ENCODE data around the gene BBOX1. TPM values are rescaled to one million over a fixed set of nuclear protein-coding genes. Genes with fewer than 3 reads are reported as not detected.
"Not testable (repeated sequence)": the region's sequence is repeated elsewhere in the genome, so short reads cannot be mapped to it uniquely, and the experiment has no call there.

Gene BBOX1
- total and polyA plus RNA-seq, 7 donors, result 0.07 to 0.79 (median 0.10) TPM; not detected in 4

GRCh38 chr11:27166130-27166529 lies 125.5 kb downstream of the BBOX1 start:
- WGBS, 3 donors, result 4 to 10% (median 5%) methylated on average over 2 of the region's 2 CpGs
- H3K27ac ChIP-seq, result no peak overlapping the region
- no peaks in the 10 kb centered on the region for H3K36me3 ChIP-seq (ENCODE audit: insufficient read depth in 1 of 2, low read depth in 1 of 2)
- no peak for DNase-seq
- H3K9me3 ChIP-seq, result no peaks in the 10 kb centered on the region
- no peaks in the 10 kb centered on the region for H3K27me3 ChIP-seq (ENCODE audit: insufficient read depth in 3 of 3, low read length in 2 of 3)
- intact Hi-C loops (cut with DNase I), result no loop called here
- H3K4me1 ChIP-seq, result no peaks in the 10 kb centered on the region
- no peak for ATAC-seq
- H3K4me3 ChIP-seq, result no peak overlapping the region
- TF ChIP-seq, protein P1, sequence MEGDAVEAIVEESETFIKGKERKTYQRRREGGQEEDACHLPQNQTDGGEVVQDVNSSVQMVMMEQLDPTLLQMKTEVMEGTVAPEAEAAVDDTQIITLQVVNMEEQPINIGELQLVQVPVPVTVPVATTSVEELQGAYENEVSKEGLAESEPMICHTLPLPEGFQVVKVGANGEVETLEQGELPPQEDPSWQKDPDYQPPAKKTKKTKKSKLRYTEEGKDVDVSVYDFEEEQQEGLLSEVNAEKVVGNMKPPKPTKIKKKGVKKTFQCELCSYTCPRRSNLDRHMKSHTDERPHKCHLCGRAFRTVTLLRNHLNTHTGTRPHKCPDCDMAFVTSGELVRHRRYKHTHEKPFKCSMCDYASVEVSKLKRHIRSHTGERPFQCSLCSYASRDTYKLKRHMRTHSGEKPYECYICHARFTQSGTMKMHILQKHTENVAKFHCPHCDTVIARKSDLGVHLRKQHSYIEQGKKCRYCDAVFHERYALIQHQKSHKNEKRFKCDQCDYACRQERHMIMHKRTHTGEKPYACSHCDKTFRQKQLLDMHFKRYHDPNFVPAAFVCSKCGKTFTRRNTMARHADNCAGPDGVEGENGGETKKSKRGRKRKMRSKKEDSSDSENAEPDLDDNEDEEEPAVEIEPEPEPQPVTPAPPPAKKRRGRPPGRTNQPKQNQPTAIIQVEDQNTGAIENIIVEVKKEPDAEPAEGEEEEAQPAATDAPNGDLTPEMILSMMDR (IDR thresholded peaks at IDR 0.05), result no peak

DNA sequence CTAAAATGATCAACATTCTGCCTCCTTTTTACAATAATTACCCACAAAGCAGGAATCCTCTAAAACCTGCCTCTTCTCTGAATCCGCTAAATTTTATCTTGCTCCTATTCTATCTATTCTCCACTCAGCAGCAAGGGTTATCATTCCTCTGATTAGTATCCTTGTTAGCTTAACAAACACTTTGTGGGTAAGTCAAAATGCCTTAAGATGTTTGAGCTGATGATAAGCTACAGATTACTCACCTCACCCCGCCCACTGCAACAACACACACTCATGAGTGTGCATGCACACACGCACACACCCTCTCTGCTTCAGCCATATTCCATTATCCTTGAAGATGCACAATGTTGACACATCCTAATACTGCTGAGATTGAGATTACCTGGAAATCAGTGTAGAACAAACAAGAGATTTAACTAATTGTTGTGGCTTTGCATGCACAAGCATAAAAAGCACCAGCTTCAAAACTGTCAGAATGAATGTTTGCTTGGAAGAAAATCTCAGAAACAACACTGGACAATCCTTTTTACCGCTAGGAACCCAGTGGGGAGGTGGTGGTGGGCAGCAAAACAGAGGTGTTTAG lies 130.9 kb downstream of the BBOX1 start:
- no peaks in the 10 kb centered on the region for H3K36me3 ChIP-seq (ENCODE audit: insufficient read depth in 1 of 2, low read depth in 1 of 2)
- H3K27me3 ChIP-seq (ENCODE audit: insufficient read depth in 3 of 3, low read length in 2 of 3), result no peaks in the 10 kb centered on the region
- 83 to 97% (median 97%) methylated on average over 4 of the region's 4 CpGs for WGBS, 3 donors
- ATAC-seq, result no peak
- no peak overlapping the region for H3K4me3 ChIP-seq
- intact Hi-C loops (cut with DNase I), result no loop called here
- no peaks in the 10 kb centered on the region for H3K4me1 ChIP-seq
- no peaks in the 10 kb centered on the region for H3K9me3 ChIP-seq
- TF ChIP-seq, protein P1 (IDR thresholded peaks at IDR 0.05), result no peak
- H3K27ac ChIP-seq, result no peak overlapping the region
- DNase-seq, result no peak

GRCh38 chr11:27173545-27173944 lies 132.9 kb downstream of the BBOX1 start:
- DNase-seq, result no peak
- no peaks in the 10 kb centered on the region for H3K27me3 ChIP-seq (ENCODE audit: insufficient read depth in 3 of 3, low read length in 2 of 3)
- WGBS, 3 donors, result 27 to 53% (median 52%) methylated on average over 1 of the region's 1 CpG

DNA sequence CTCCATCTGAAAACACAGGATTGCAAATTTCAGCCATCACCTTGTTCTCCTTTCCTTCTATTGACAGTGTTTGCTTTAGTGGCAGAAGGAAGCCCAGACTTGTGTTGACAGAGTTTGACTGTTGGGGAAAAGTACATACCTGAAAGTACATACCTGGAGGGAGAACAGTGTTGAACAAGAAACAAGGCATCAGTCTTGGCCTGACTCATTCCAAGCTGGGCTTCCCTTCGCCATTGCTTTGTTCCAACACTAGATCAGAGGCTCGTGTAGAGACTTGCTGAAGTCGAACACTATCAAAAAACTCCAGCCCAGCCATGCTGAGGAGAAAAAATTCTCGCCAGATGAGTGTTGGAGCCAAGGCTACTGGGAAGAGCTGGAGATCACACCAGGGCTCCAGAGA lies 133.4 kb downstream of the BBOX1 start:
- 61 to 70% (median 64%) methylated on average over 4 of the region's 4 CpGs for WGBS, 3 donors
- H3K4me1 ChIP-seq, result no peaks in the 10 kb centered on the region
- intact Hi-C loops (cut with DNase I), result no loop called here
- TF ChIP-seq, protein P1 (IDR thresholded peaks at IDR 0.05), result no peak
- no peaks in the 10 kb centered on the region for H3K27me3 ChIP-seq (ENCODE audit: insufficient read depth in 3 of 3, low read length in 2 of 3)
- no peak for ATAC-seq
- H3K36me3 ChIP-seq (ENCODE audit: insufficient read depth in 1 of 2, low read depth in 1 of 2), result no peaks in the 10 kb centered on the region
- no peak overlapping the region for H3K27ac ChIP-seq
- no peak for DNase-seq
- H3K9me3 ChIP-seq, result no peaks in the 10 kb centered on the region
- H3K4me3 ChIP-seq, result no peak overlapping the region

More at GRCh38 chr11:27173545-27173944, 132.9 kb downstream of the BBOX1 start:
- ATAC-seq, result no peak
- no peaks in the 10 kb centered on the region for H3K9me3 ChIP-seq
- intact Hi-C loops (cut with DNase I), result no loop called here
- no peak overlapping the region for H3K4me3 ChIP-seq
- H3K27ac ChIP-seq, result no peak overlapping the region
- no peaks in the 10 kb centered on the region for H3K36me3 ChIP-seq (ENCODE audit: insufficient read depth in 1 of 2, low read depth in 1 of 2)
- TF ChIP-seq, protein P1 (IDR thresholded peaks at IDR 0.05), result no peak
- no peaks in the 10 kb centered on the region for H3K4me1 ChIP-seq

GRCh38 chr11:27174672-27175210 lies 134.1 kb downstream of the BBOX1 start:
- ATAC-seq, result no peak
- intact Hi-C loops (cut with DNase I), result no loop called here
- WGBS, 3 donors, result 92 to 95% (median 94%) methylated on average over 9 of the region's 9 CpGs
- Histone ChIP-seq H3K4me3 (no peak overlapping the region), H3K27ac (no peak overlapping the region), H3K27me3 (ENCODE audit: insufficient read depth in 3 of 3, low read length in 2 of 3) (no peaks in the 10 kb centered on the region), H3K36me3 (ENCODE audit: insufficient read depth in 1 of 2, low read depth in 1 of 2) (no peaks in the 10 kb centered on the region), H3K4me1 (no peaks in the 10 kb centered on the region), H3K9me3 (no peaks in the 10 kb centered on the region)
- TF ChIP-seq, protein P1 (IDR thresholded peaks at IDR 0.05), result no peak
- DNase-seq, result no peak

DNA sequence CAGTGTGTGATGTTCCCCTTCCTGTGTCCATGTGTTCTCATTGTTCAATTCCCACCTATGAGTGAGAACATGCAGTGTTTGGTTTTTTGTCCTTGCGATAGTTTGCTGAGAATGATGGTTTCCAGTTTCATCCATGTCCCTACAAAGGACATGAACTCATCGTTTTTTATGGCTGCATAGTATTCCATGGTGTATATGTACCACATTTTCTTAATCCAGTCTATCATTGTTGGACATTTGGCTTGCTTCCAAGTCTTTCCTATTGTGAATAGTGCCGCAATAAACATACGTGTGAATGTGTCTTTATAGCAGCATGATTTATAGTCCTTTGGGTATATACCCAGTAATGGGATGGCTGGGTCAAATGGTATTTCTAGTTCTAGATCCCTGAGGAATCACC lies 134.9 kb downstream of the BBOX1 start:
- H3K4me3 ChIP-seq; H3K27ac ChIP-seq; DNase-seq; H3K4me1 ChIP-seq; H3K36me3 ChIP-seq (ENCODE audit: insufficient read depth in 1 of 2, low read depth in 1 of 2); ATAC-seq; H3K27me3 ChIP-seq (ENCODE audit: insufficient read depth in 3 of 3, low read length in 2 of 3); intact Hi-C loops (cut with DNase I); H3K9me3 ChIP-seq: not testable (repeated sequence)
- WGBS, 3 donors, result 76 to 81% (median 80%) methylated on average over 2 to 3 of the region's 4 CpGs

All from psoas muscle (tissue), 8 donors.